ENCODE data around the gene MMGT1.
A peak's percentile ranks its signal among the peaks of the same experiment; 100 is the strongest.

MMGT1 gene

GRCh38 chrX:135973548-135974278 lies at the start of gene MMGT1:
MMGT1 (minus strand) TSS chrX:135973988; CDS start chrX:135973675, 313 bp downstream.
- peak within 1 kb of the TSS; percentile 90 to 95 for H3K4me3 ChIP-seq (ENCODE audit: low read depth in 1 of 2, low read length in 2 of 2)
- H3K9me3 ChIP-seq (ENCODE audit: control insufficient read depth in 1 of 2, low read length in 2 of 2) = no peaks in the 10 kb centered on the region
- no peaks in the 10 kb centered on the region for H3K36me3 ChIP-seq (ENCODE audit: control insufficient read depth in 1 of 2, insufficient read depth in 2 of 2, low read length in 2 of 2)
- H3K27ac ChIP-seq (ENCODE audit: low read depth, low read length) = peak within 1 kb of the TSS; percentile 92
- H3K4me1 ChIP-seq (ENCODE audit: control insufficient read depth in 1 of 2, insufficient read depth in 2 of 2, low read length in 2 of 2) = peaks cover 8 to 15% of the 10 kb centered on the region in 2 donors
- no peaks in the 10 kb centered on the region for H3K27me3 ChIP-seq (ENCODE audit: control insufficient read depth in 1 of 2, insufficient read depth in 2 of 2, low read length in 2 of 2)
- peak within 1 kb of the TSS; percentile 81 to 91 for H3K9ac ChIP-seq (ENCODE audit: low read depth in 1 of 2, low read length in 2 of 2)

DNA sequence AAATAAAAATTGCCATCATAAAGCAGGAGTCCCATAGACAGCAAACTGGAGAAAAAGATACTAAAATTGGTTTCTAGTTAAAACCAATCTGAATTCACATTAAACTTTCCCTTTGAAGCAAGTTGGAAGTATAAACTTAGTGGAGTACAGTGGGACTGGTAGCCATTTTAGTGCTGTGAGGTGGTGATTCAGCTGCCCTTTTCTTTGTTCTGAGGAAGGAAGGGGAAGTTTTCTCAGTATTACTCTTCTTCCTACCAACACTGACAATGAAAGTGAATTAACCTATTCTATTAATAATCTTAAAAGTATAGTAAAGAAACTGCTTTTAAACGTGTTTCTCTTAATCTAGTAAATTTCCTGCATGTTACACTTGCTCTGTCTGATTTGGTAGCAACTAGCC lies 48.1 kb upstream of the MMGT1 start:
- Histone ChIP-seq H3K27me3 (ENCODE audit: control insufficient read depth in 1 of 2, insufficient read depth in 2 of 2, low read length in 2 of 2) (no peaks in the 10 kb centered on the region), H3K4me3 (ENCODE audit: low read depth in 1 of 2, low read length in 2 of 2) (no peak overlapping the region), H3K27ac (ENCODE audit: low read depth, low read length) (no peak overlapping the region), H3K9ac (ENCODE audit: low read depth in 1 of 2, low read length in 2 of 2) (no peak overlapping the region), H3K9me3 (ENCODE audit: control insufficient read depth in 1 of 2, low read length in 2 of 2) (no peaks in the 10 kb centered on the region), H3K4me1 (ENCODE audit: control insufficient read depth in 1 of 2, insufficient read depth in 2 of 2, low read length in 2 of 2) (no peaks in the 10 kb centered on the region), H3K36me3 (ENCODE audit: control insufficient read depth in 1 of 2, insufficient read depth in 2 of 2, low read length in 2 of 2) (peaks cover 0 to 20% of the 10 kb centered on the region in 2 donors)

DNA sequence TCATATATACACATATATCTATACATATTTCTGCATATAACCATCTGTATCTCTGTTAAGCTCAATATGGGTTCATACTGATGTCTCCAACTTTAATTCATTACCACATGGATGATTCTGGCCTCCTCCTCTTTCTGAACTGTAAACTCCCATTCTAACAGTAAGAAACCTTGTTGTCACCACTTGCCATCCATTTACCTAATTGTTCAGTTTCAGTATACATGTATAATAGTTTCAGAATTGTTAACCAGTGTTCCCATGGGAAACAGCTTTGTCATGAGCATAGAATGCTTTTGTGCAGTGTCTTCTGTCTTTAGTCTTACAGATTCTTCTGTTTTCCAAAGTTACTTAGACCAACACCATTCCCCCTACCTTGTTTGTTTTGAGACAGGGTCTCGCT lies 47.4 kb upstream of the MMGT1 start:
- Histone ChIP-seq H3K9ac (ENCODE audit: low read depth in 1 of 2, low read length in 2 of 2) (no peak overlapping the region), H3K4me3 (ENCODE audit: low read depth in 1 of 2, low read length in 2 of 2) (no peak overlapping the region), H3K36me3 (ENCODE audit: control insufficient read depth in 1 of 2, insufficient read depth in 2 of 2, low read length in 2 of 2) (peaks cover 0 to 20% of the 10 kb centered on the region in 2 donors), H3K4me1 (ENCODE audit: control insufficient read depth in 1 of 2, insufficient read depth in 2 of 2, low read length in 2 of 2) (no peaks in the 10 kb centered on the region), H3K27me3 (ENCODE audit: control insufficient read depth in 1 of 2, insufficient read depth in 2 of 2, low read length in 2 of 2) (no peaks in the 10 kb centered on the region), H3K9me3 (ENCODE audit: control insufficient read depth in 1 of 2, low read length in 2 of 2) (no peaks in the 10 kb centered on the region), H3K27ac (ENCODE audit: low read depth, low read length) (no peak overlapping the region)

DNA sequence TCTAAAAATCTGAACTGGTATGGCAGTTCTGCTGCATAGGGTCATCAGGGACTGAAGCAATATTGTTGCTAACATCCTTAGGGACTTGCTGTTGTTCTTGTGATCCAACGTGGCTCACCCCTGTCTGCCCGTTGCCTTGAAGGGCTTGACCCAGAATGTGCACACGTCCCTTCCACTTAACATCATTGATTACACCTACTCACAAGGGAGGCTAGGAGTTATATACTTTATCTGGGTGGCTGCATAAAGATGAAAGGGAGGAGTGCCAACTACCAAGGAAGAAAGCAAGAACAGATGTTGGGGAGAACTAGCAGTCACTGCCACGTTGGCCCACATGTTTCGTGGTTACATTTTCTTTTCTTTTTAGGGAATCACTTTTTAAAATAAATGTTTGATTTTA lies 45.4 kb upstream of the MMGT1 start:
- Histone ChIP-seq H3K4me3 (ENCODE audit: low read depth in 1 of 2, low read length in 2 of 2) (no peak overlapping the region), H3K4me1 (ENCODE audit: control insufficient read depth in 1 of 2, insufficient read depth in 2 of 2, low read length in 2 of 2) (no peaks in the 10 kb centered on the region), H3K9me3 (ENCODE audit: control insufficient read depth in 1 of 2, low read length in 2 of 2) (no peaks in the 10 kb centered on the region), H3K27ac (ENCODE audit: low read depth, low read length) (no peak overlapping the region), H3K27me3 (ENCODE audit: control insufficient read depth in 1 of 2, insufficient read depth in 2 of 2, low read length in 2 of 2) (no peaks in the 10 kb centered on the region), H3K9ac (ENCODE audit: low read depth in 1 of 2, low read length in 2 of 2) (no peak overlapping the region), H3K36me3 (ENCODE audit: control insufficient read depth in 1 of 2, insufficient read depth in 2 of 2, low read length in 2 of 2) (peaks cover 0 to 24% of the 10 kb centered on the region in 2 donors)

DNA sequence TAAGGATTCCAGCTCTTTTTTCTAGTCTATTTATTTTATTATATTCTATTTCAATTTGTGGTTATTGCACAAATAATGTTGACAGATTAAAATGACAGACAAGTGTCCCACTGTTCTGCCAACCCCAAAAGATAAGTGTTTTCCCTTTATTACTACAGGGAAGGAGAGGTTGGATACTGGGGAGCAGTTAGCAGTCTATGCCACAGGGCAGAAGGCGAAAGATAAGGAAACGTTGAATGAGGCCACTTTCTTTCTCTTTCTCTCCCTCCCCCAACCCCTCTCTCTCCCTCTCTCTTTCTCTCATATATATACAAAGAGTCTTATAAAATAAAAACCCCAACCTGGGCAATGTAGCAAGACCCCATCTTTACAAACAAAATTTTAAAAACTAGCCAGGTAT lies 43.1 kb upstream of the MMGT1 start:
- Histone ChIP-seq H3K27ac (ENCODE audit: low read depth, low read length) (no peak overlapping the region), H3K27me3 (ENCODE audit: control insufficient read depth in 1 of 2, insufficient read depth in 2 of 2, low read length in 2 of 2) (no peaks in the 10 kb centered on the region), H3K4me3 (ENCODE audit: low read depth in 1 of 2, low read length in 2 of 2) (no peak overlapping the region), H3K9ac (ENCODE audit: low read depth in 1 of 2, low read length in 2 of 2) (no peak overlapping the region), H3K4me1 (ENCODE audit: control insufficient read depth in 1 of 2, insufficient read depth in 2 of 2, low read length in 2 of 2) (no peaks in the 10 kb centered on the region), H3K9me3 (ENCODE audit: control insufficient read depth in 1 of 2, low read length in 2 of 2) (no peaks in the 10 kb centered on the region), H3K36me3 (ENCODE audit: control insufficient read depth in 1 of 2, insufficient read depth in 2 of 2, low read length in 2 of 2) (peaks cover 3 to 29% of the 10 kb centered on the region in 2 donors)

- no peak overlapping the region for H3K27ac ChIP-seq (ENCODE audit: low read depth, low read length)
- no peaks in the 10 kb centered on the region for H3K4me1 ChIP-seq (ENCODE audit: control insufficient read depth in 1 of 2, insufficient read depth in 2 of 2, low read length in 2 of 2)
- no peaks in the 10 kb centered on the region for H3K27me3 ChIP-seq (ENCODE audit: control insufficient read depth in 1 of 2, insufficient read depth in 2 of 2, low read length in 2 of 2)
- H3K36me3 ChIP-seq (ENCODE audit: control insufficient read depth in 1 of 2, insufficient read depth in 2 of 2, low read length in 2 of 2) = peaks cover 3 to 26% of the 10 kb centered on the region in 2 donors
- H3K4me3 ChIP-seq (ENCODE audit: low read depth in 1 of 2, low read length in 2 of 2) = no peak overlapping the region
- no peak overlapping the region for H3K9ac ChIP-seq (ENCODE audit: low read depth in 1 of 2, low read length in 2 of 2)
- H3K9me3 ChIP-seq (ENCODE audit: control insufficient read depth in 1 of 2, low read length in 2 of 2) = no peaks in the 10 kb centered on the region
These were observed 41.2 kb upstream of the MMGT1 start for GRCh38 chrX:136015016-136015415.

GRCh38 chrX:135988245-135988644 lies 14.5 kb upstream of the MMGT1 start:
- Histone ChIP-seq H3K27ac (ENCODE audit: low read depth, low read length) (no peak overlapping the region), H3K36me3 (ENCODE audit: control insufficient read depth in 1 of 2, insufficient read depth in 2 of 2, low read length in 2 of 2) (no peaks in the 10 kb centered on the region), H3K9me3 (ENCODE audit: control insufficient read depth in 1 of 2, low read length in 2 of 2) (no peaks in the 10 kb centered on the region), H3K27me3 (ENCODE audit: control insufficient read depth in 1 of 2, insufficient read depth in 2 of 2, low read length in 2 of 2) (no peaks in the 10 kb centered on the region), H3K4me3 (ENCODE audit: low read depth in 1 of 2, low read length in 2 of 2) (no peak overlapping the region), H3K9ac (ENCODE audit: low read depth in 1 of 2, low read length in 2 of 2) (no peak overlapping the region), H3K4me1 (ENCODE audit: control insufficient read depth in 1 of 2, insufficient read depth in 2 of 2, low read length in 2 of 2) (peaks cover 6% of the 10 kb centered on the region in 2 donors)

DNA sequence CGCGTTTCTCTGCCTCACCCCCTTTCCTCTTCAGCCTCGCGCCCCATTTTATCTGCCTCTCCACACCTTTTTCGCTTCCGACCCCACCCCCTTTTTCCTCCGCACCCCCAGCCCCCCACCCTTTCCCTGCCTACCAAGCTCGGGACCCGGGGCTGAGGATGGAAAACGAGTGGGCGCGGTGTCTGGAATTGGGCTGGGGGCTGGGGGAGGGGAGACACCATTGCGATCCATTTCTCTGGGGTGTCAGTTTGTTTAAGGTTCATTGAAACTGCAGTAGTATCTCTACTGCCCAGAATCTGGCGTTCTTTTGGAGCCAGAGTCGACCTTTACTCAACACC lies 12.2 kb upstream of the MMGT1 start:
- Histone ChIP-seq H3K27ac (ENCODE audit: low read depth, low read length) (no peak overlapping the region), H3K9ac (ENCODE audit: low read depth in 1 of 2, low read length in 2 of 2) (peak overlapping the region; percentile 79 to 82), H3K4me1 (ENCODE audit: control insufficient read depth in 1 of 2, insufficient read depth in 2 of 2, low read length in 2 of 2) (peaks cover 6 to 10% of the 10 kb centered on the region in 2 donors), H3K36me3 (ENCODE audit: control insufficient read depth in 1 of 2, insufficient read depth in 2 of 2, low read length in 2 of 2) (no peaks in the 10 kb centered on the region), H3K4me3 (ENCODE audit: low read depth in 1 of 2, low read length in 2 of 2) (peak overlapping the region; percentile 76 to 86), H3K9me3 (ENCODE audit: control insufficient read depth in 1 of 2, low read length in 2 of 2) (no peaks in the 10 kb centered on the region), H3K27me3 (ENCODE audit: control insufficient read depth in 1 of 2, insufficient read depth in 2 of 2, low read length in 2 of 2) (no peaks in the 10 kb centered on the region)

- Histone ChIP-seq H3K9ac (ENCODE audit: low read depth in 1 of 2, low read length in 2 of 2) (peak within 1 kb of the TSS; percentile 79 to 82), H3K4me1 (ENCODE audit: control insufficient read depth in 1 of 2, insufficient read depth in 2 of 2, low read length in 2 of 2) (peaks cover 6 to 10% of the 10 kb centered on the region in 2 donors), H3K4me3 (ENCODE audit: low read depth in 1 of 2, low read length in 2 of 2) (peak within 1 kb of the TSS; percentile 76 to 86), H3K9me3 (ENCODE audit: control insufficient read depth in 1 of 2, low read length in 2 of 2) (no peaks in the 10 kb centered on the region), H3K27ac (ENCODE audit: low read depth, low read length) (no peak within 1 kb of the TSS), H3K27me3 (ENCODE audit: control insufficient read depth in 1 of 2, insufficient read depth in 2 of 2, low read length in 2 of 2) (no peaks in the 10 kb centered on the region), H3K36me3 (ENCODE audit: control insufficient read depth in 1 of 2, insufficient read depth in 2 of 2, low read length in 2 of 2) (no peaks in the 10 kb centered on the region)
These were observed 11.6 kb upstream of the MMGT1 start, which contains the start of gene SLC9A6 for GRCh38 chrX:135985157-135985972. SLC9A6 (plus strand) TSS chrX:135985435; CDS start chrX:135985659, 224 bp downstream.

DNA sequence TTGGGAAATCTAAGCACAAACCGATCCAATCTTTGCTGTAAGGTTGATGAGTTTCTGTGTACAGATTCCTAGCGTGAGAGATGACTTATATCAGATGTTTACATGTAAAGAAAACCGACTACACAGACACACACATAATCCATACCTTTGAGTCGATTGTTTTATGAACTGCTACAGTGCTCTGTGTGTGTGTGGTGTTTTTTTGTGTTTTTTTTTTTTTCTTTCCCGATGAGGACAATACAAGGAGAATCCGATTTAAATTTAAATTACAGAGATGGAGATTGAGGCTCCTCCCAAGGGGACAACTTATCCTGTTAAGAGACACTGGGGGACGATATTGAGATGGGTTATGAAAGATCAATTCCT lies 11.0 kb upstream of the MMGT1 start:
- H3K27ac ChIP-seq (ENCODE audit: low read depth, low read length) = no peak overlapping the region
- peak overlapping the region; percentile 69 to 79 for H3K9ac ChIP-seq (ENCODE audit: low read depth in 1 of 2, low read length in 2 of 2)
- peaks cover 6 to 10% of the 10 kb centered on the region in 2 donors for H3K4me1 ChIP-seq (ENCODE audit: control insufficient read depth in 1 of 2, insufficient read depth in 2 of 2, low read length in 2 of 2)
- H3K27me3 ChIP-seq (ENCODE audit: control insufficient read depth in 1 of 2, insufficient read depth in 2 of 2, low read length in 2 of 2) = no peaks in the 10 kb centered on the region
- H3K36me3 ChIP-seq (ENCODE audit: control insufficient read depth in 1 of 2, insufficient read depth in 2 of 2, low read length in 2 of 2) = no peaks in the 10 kb centered on the region
- H3K4me3 ChIP-seq (ENCODE audit: low read depth in 1 of 2, low read length in 2 of 2) = peak overlapping the region; percentile 76 to 86
- no peaks in the 10 kb centered on the region for H3K9me3 ChIP-seq (ENCODE audit: control insufficient read depth in 1 of 2, low read length in 2 of 2)

Data from duodenal mucosa (tissue), 2 donors.